LNCaP clone FGC (cell line): ENCODE results near the gene SCPEP1.
A peak's percentile ranks its signal among the peaks of the same experiment; 100 is the strongest.

Experiments
- DNase-seq: peaks from one replicate; pipeline ENCODE4 v3.0.0-alpha.2; 2011; ENCODE audit warnings: low read depth
- H3K4me3 ChIP-seq: 2 replicates; pipeline ENCODE4 v1.5.1; 2011; ENCODE audit warnings: mild to moderate bottlenecking, low read depth, low read length, control low read depth
- CTCF ChIP-seq: IDR thresholded peaks from 2 replicates; pipeline ENCODE4 v1.5.1; 2012; ENCODE audit warnings: mild to moderate bottlenecking; ENCODE audit not compliant: control insufficient read depth, insufficient read depth; ENCODE audit errors: extremely low read depth

Gene SCPEP1

GRCh38 chr17:56977673-56978395 lies at the start of gene SCPEP1:
TSS of gene SCPEP1 (plus strand) at chr17:56978131. CDS start at chr17:56978160, 29 bp downstream.
- no peak for TF ChIP-seq CTCF
- peak; percentile 56 for DNase-seq
- H3K4me3 ChIP-seq: peak within 1 kb of the TSS; percentile 54

- H3K4me3 ChIP-seq: no peak overlapping the region
- TF ChIP-seq CTCF: no peak
- DNase-seq: no peak
Measured at GRCh38 chr17:56928586-56928985, 49.3 kb upstream of the SCPEP1 start.

- no peak for DNase-seq
- TF ChIP-seq CTCF: no peak
- no peak overlapping the region for H3K4me3 ChIP-seq
Measured at GRCh38 chr17:56929362-56929969, 48.5 kb upstream of the SCPEP1 start.

- no peak for TF ChIP-seq CTCF
- no peak for DNase-seq
- no peak overlapping the region for H3K4me3 ChIP-seq
Measured at GRCh38 chr17:56930739-56931337, 47.1 kb upstream of the SCPEP1 start.

- no peak for DNase-seq
- no peak overlapping the region for H3K4me3 ChIP-seq
- no peak for TF ChIP-seq CTCF
Measured at GRCh38 chr17:56933151-56933745, 44.7 kb upstream of the SCPEP1 start.

- H3K4me3 ChIP-seq: no peak overlapping the region
- DNase-seq: no peak
- TF ChIP-seq CTCF: no peak
Measured at GRCh38 chr17:56933868-56934267, 44.1 kb upstream of the SCPEP1 start.
